Neural cell (in vitro differentiated cells): Measurements from ENCODE around the gene LETM1. TPM values are rescaled to one million over a fixed set of nuclear protein-coding genes. Genes with fewer than 3 reads are reported as not detected.

Experiments
- H2AFZ ChIP-seq: fragments of 200-600, 300-800 bp; sonication (generic), shearing (Covaris generic); 2 replicates; pipeline ENCODE4 v1.6.0; 2014; ENCODE audit warnings: low read depth, mild to moderate bottlenecking, antibody characterized with exemption, low read length, moderate library complexity
- H3F3A ChIP-seq: fragments of 200-600 bp; shearing (Covaris generic); 2 replicates; pipeline ENCODE4 v1.6.1; 2016; ENCODE audit warnings: mild to moderate bottlenecking, moderate library complexity, mixed read lengths, antibody characterized with exemption, low read length; ENCODE audit not compliant: insufficient read depth, poor library complexity, severe bottlenecking
- H3K27ac ChIP-seq: fragments of 200-600, 300-800 bp; sonication (generic), shearing (Covaris generic); 2 replicates; pipeline ENCODE4 v1.5.1; 2014; ENCODE audit warnings: mild to moderate bottlenecking, low read length, moderate library complexity
- H3K27me3 ChIP-seq: fragments of 300-800, 200-600 bp; sonication (generic), shearing (Covaris generic); 2 replicates; pipeline ENCODE4 v1.6.0; 2014; ENCODE audit warnings: mild to moderate bottlenecking, low read depth, low read length, moderate library complexity; ENCODE audit not compliant: insufficient read depth
- H3K36me3 ChIP-seq: fragments of 300-800, 200-600 bp; sonication (generic), shearing (Covaris generic); 2 replicates; pipeline ENCODE4 v1.5.1; 2014; ENCODE audit warnings: mild to moderate bottlenecking, antibody characterized with exemption, low read length, moderate library complexity; ENCODE audit not compliant: insufficient read depth
- H3K4me2 ChIP-seq: fragments of 300-800, 200-600 bp; sonication (generic), shearing (Covaris generic); 2 replicates; pipeline ENCODE4 v1.6.0; 2014; ENCODE audit warnings: mild to moderate bottlenecking, low read length
- H3K4me3 ChIP-seq: fragments of 300-800, 200-600 bp; sonication (generic), shearing (Covaris generic); 2 replicates; pipeline ENCODE4 v1.5.1; 2014; ENCODE audit warnings: mild to moderate bottlenecking, low read length, moderate library complexity
- H3K79me2 ChIP-seq: fragments of 200-600 bp; shearing (Covaris generic); replicated peaks from 2 replicates; pipeline ENCODE4 v1.6.0; 2014; ENCODE audit warnings: mild to moderate bottlenecking, low read length, moderate library complexity; ENCODE audit not compliant: insufficient read depth
- H3K9ac ChIP-seq: fragments of 300-800, 200-600 bp; sonication (generic), shearing (Covaris generic); 2 replicates; pipeline ENCODE4 v1.6.1; 2016; ENCODE audit warnings: mild to moderate bottlenecking, low read length, mixed read lengths
- H3K9me2 ChIP-seq: fragments of 200-600 bp; shearing (Covaris generic); 2 replicates; pipeline ENCODE4 v1.6.1; 2016; ENCODE audit warnings: mild to moderate bottlenecking, low read length, mixed read lengths; ENCODE audit not compliant: insufficient read depth
- H3K9me3 ChIP-seq: fragments of 200-600, 300-800 bp; sonication (generic), shearing (Covaris generic); 2 replicates; pipeline ENCODE4 v1.6.1; 2016; ENCODE audit warnings: mild to moderate bottlenecking, mixed run types, low read length, moderate library complexity, mixed read lengths
- H4K20me1 ChIP-seq: fragments of 200-600 bp; shearing (Covaris generic); 2 replicates; pipeline ENCODE4 v1.6.1; 2016; ENCODE audit warnings: mild to moderate bottlenecking, mixed run types; ENCODE audit not compliant: insufficient read depth
- EP300 ChIP-seq: fragments of 450-650 bp; conservative IDR thresholded peaks from 2 replicates; pipeline ENCODE4 v1.6.1; 2014; ENCODE audit warnings: antibody characterized with exemption, mild to moderate bottlenecking, moderate library complexity; ENCODE audit not compliant: poor library complexity, severe bottlenecking
- EZH2 ChIP-seq: fragments of 200-600, 300-800 bp; shearing (Covaris generic), sonication (generic); IDR thresholded peaks from 2 replicates; pipeline ENCODE4 v1.6.1; 2014; ENCODE audit warnings: antibody characterized with exemption, low read length, borderline replicate concordance, mild to moderate bottlenecking; ENCODE audit not compliant: insufficient read depth, poor library complexity, severe bottlenecking
- MXI1 ChIP-seq: fragments of 450-650 bp; conservative IDR thresholded peaks from 2 replicates; pipeline ENCODE4 v1.6.1; 2014; ENCODE audit warnings: antibody characterized with exemption, mild to moderate bottlenecking; ENCODE audit not compliant: poor library complexity, severe bottlenecking
- POLR2AphosphoS5 ChIP-seq: IDR thresholded peaks from 2 replicates; pipeline ENCODE4 v1.6.1; 2012
- RAD21 ChIP-seq: fragments of 450-650 bp; conservative IDR thresholded peaks from 2 replicates; pipeline ENCODE4 v1.6.1; 2014; ENCODE audit warnings: antibody characterized with exemption, mild to moderate bottlenecking, moderate library complexity
- REST ChIP-seq: IDR thresholded peaks from 2 replicates; pipeline ENCODE4 v1.6.1; 2012; ENCODE audit warnings: borderline replicate concordance
- SMC3 ChIP-seq: fragments of 450-650 bp; conservative IDR thresholded peaks from 2 replicates; pipeline ENCODE4 v1.6.1; 2014; ENCODE audit warnings: antibody characterized with exemption, mild to moderate bottlenecking, moderate library complexity; ENCODE audit not compliant: poor library complexity
- TAF1 ChIP-seq: IDR thresholded peaks from 2 replicates; pipeline ENCODE4 v1.6.1; 2012; ENCODE audit warnings: low read depth
- polyA plus RNA-seq: library from polyadenylated mRNA; depleted of rRNA; stranded (reverse); fragments of >200 nt; gene quantifications from 2 replicates; pipeline ENCODE4 v1.2.3, GENCODE V29; 2014
- TF ChIP-seq, protein P1 (sequence below): fragments of 450-650 bp; IDR thresholded peaks from 2 replicates; pipeline ENCODE4 v1.5.1; 2014; ENCODE audit warnings: antibody characterized with exemption, mild to moderate bottlenecking, moderate library complexity; ENCODE audit not compliant: poor library complexity, severe bottlenecking

LETM1 gene
- polyA plus RNA-seq, 1 donor from 2014 or later: 38.9 TPM

DNA sequence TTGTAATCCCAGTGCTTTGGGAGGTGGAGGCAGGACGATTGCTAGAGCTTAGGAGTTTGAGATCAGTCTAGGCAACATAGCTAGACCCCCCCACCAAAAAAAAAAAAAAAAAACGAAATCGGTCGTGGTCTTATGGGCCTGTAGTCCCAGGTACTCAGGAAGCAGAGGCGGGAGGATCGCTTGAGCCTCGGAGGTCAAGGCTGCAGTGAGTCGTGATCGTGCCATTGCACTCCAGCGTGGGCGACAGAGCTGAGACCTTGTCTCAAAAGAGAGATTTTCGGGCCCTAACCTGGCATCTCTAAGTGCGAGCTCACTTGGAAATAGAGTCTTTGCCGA, 7.0 kb upstream of the LETM1 start:
- H2AFZ ChIP-seq: no peak overlapping the region
- H3K4me2 ChIP-seq: no peak overlapping the region
- H3K9me2 ChIP-seq: no peaks in the 10 kb centered on the region
- no peak overlapping the region for H3K27ac ChIP-seq
- no peaks in the 10 kb centered on the region for H3F3A ChIP-seq
- no peaks in the 10 kb centered on the region for H3K9me3 ChIP-seq
- no peaks in the 10 kb centered on the region for H4K20me1 ChIP-seq
- H3K27me3 ChIP-seq: no peaks in the 10 kb centered on the region
- H3K79me2 ChIP-seq: no peaks in the 10 kb centered on the region
- no peak overlapping the region for H3K9ac ChIP-seq
- TF ChIP-seq POLR2AphosphoS5: no peak
- TF ChIP-seq TAF1: no peak
- TF ChIP-seq REST: no peak
- TF ChIP-seq MXI1: no peak
- TF ChIP-seq, protein P1, sequence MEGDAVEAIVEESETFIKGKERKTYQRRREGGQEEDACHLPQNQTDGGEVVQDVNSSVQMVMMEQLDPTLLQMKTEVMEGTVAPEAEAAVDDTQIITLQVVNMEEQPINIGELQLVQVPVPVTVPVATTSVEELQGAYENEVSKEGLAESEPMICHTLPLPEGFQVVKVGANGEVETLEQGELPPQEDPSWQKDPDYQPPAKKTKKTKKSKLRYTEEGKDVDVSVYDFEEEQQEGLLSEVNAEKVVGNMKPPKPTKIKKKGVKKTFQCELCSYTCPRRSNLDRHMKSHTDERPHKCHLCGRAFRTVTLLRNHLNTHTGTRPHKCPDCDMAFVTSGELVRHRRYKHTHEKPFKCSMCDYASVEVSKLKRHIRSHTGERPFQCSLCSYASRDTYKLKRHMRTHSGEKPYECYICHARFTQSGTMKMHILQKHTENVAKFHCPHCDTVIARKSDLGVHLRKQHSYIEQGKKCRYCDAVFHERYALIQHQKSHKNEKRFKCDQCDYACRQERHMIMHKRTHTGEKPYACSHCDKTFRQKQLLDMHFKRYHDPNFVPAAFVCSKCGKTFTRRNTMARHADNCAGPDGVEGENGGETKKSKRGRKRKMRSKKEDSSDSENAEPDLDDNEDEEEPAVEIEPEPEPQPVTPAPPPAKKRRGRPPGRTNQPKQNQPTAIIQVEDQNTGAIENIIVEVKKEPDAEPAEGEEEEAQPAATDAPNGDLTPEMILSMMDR: no peak
- TF ChIP-seq EZH2: no peak
- TF ChIP-seq SMC3: no peak
- no peak for TF ChIP-seq RAD21
- no peak for TF ChIP-seq EP300
- H3K36me3 ChIP-seq: no peaks in the 10 kb centered on the region
- H3K4me3 ChIP-seq: no peak overlapping the region

DNA sequence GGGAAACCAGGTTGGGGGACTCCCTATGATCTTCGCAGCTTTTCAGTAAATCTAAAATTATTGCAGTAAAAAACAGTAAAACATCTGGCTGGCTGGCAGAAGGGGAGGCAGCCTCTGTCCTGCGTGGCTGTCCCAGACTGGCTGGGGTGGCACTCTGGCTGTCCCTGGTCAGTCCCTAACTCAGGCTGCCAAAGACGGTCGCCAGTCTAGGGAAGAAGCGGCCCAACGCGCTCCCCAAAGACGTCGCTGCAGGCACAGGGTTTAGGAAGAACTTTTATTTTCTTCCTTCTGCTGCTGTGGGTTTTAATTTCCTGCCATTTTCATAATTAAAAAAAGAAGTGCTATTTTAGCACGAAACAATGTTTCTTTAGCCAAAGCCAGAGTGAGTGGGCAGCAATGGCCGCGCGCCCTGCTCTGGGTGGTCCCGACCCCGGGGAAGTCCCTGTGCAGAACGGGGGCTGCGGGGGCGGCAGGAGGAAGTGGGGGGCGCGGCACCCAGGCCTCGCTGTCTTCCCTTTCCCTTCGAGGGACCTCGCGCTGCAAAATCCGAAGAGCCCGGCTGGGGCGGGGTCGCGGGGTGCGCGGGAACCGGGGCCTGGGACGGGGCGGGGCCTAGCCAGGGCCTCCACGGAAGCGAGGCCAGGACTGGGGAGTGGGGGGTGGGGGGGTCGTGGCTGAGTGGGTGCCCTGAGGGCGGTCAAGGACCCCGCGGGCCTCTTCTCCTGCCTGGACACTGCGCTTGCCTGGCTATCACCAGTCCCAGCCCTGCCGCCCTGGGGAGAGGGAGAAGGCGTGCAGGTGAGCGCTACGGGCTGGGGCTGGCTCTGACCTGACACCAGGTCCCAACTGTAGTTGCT, 6.3 kb upstream of the LETM1 start:
- no peaks in the 10 kb centered on the region for H3K9me3 ChIP-seq
- no peak overlapping the region for H3K4me2 ChIP-seq
- no peak overlapping the region for H3K9ac ChIP-seq
- no peaks in the 10 kb centered on the region for H3K36me3 ChIP-seq
- no peaks in the 10 kb centered on the region for H3K27me3 ChIP-seq
- no peak overlapping the region for H3K4me3 ChIP-seq
- no peaks in the 10 kb centered on the region for H4K20me1 ChIP-seq
- no peaks in the 10 kb centered on the region for H3F3A ChIP-seq
- no peak overlapping the region for H2AFZ ChIP-seq
- no peak for TF ChIP-seq TAF1
- no peak for TF ChIP-seq MXI1
- TF ChIP-seq SMC3: no peak
- no peak for TF ChIP-seq RAD21
- TF ChIP-seq, protein P1: no peak
- TF ChIP-seq REST: no peak
- TF ChIP-seq EP300: no peak
- no peak for TF ChIP-seq POLR2AphosphoS5
- no peak for TF ChIP-seq EZH2
- no peaks in the 10 kb centered on the region for H3K79me2 ChIP-seq
- H3K9me2 ChIP-seq: no peaks in the 10 kb centered on the region
- H3K27ac ChIP-seq: no peak overlapping the region
